NCI-H2029 treated with DMSO at 0.1 percent for 48 hours (cell line): ENCODE data around the gene FUT3.
A peak's percentile ranks its signal among the peaks of the same experiment; 100 is the strongest.
"Not testable (repeated sequence)": the region's sequence is repeated elsewhere in the genome, so short reads cannot be mapped to it uniquely, and the experiment has no call there.

Source experiments
- DNase-seq: peaks from one replicate; lab custom pipeline; 2025; lab: John Stamatoyannopoulos, UW

FUT3 gene

GRCh38 chr19:5882421-5882968 lies 31.2 kb upstream of the FUT3 start:
- DNase-seq, result no peak

DNA sequence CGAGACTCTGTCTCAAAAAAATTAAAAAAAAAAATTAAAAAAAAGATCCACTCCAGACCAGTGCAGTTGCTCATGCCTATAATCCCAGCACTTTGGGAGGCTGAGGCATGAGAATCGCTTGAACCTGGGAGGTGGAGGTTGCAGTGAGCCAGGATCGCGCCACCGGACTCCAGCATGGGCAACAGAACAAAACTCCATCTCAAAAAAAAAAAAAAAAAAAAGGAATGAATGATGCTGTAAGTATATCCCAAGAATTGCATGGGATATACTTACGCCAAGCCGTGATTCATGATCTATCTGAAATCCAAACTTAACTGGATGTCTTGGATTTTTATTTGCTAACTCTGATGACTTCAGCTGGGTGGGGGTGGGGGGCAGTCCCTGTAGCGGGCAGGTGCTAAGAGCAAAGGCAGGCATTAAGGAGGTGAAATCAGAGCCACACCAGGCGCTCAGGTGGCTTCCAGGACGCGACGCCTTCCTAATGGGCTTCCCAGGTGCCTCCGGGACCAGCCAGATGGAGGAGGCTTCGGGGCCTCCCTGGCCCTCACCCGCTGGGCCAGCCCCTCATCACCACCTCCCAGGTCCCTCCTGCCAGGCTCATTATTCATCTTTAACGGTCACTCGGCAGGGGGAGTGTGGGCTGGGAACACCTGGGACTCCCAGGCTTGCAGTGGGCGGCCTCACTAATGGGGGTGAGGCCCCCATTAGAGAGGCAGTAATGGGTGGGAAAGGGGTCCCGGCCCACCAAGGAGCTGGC lies 30.5 kb upstream of the FUT3 start:
- no peak for DNase-seq

GRCh38 chr19:5880604-5881078 lies 29.4 kb upstream of the FUT3 start:
- peak; percentile 20 for DNase-seq

DNA sequence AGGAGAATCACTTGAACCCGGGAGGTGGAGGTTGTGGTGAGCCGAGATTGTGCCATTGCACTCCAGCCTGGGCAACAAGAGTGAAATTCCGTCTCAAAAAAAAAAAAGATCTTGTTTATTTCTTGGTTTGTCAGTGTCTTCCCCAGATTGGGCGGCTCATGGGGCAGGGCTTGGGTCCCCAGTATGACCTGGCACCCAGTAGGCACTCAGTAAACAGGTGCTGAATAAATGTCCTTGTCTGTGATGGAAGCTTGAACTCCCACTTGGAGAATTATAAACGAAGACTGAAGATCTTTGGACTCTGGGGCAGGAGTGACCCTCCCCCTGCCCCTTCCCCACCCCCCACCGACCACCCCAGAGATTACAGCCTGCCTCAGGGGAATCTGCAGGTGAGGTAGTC lies 28.9 kb upstream of the FUT3 start:
- DNase-seq, result no peak

DNA sequence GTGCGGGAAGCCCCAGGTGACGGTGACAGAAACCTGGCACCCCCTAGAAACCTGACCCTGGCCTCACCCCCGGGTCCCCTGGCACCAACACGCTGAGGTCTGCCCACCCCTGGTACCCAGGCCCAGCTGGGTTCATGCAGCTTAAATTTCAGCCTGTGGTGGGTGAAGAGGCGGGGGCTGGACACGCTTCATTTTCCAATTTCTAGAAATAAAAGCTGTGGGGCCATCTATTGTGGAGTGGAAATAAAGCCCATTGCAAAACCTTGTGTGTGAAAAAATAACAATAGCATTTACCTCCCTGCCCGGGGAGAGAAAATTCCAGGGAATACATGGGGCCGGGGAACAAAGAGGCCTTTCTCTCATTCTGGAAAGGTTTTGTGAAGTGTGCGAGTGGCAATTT lies 26.6 kb upstream of the FUT3 start:
- no peak for DNase-seq

DNA sequence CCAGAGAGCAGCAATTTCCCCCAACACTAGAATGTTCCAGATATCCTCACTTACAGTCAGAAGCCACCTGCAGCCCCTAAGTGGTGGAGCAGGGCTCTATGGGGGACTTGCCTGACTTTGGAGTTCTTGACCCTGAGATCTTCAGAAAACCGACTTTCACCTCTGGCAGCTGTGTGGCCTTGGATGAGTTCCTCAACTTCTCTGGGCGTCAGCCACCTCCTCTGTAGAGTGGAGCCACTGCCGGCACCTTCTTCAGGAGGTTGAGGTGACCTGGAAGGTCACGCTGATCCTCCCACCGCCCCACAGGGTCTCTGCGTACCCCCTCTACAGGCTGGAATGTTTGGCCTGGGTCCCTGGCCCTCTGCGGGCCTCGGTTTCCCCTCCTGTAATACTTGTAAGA lies 26.2 kb upstream of the FUT3 start:
- DNase-seq, result no peak

DNA sequence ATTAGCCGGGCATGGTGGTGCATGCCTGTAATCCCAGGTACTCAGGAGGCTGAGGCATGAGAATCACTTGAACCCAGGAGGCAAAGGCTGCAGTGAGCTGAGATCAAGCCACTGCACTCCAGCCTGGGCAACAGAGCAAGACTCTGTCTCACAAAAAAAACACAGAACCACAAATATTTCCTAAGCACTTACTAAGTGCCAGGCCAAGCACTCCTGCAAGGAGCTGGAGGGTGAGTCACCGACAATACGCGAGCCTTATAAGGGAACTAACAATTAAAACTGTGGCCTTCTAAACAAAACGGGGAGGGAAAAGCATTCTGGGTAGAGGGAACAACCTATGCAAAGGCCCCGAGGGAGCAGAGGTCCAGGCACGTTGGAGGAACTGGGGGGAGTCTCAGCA lies 23.2 kb upstream of the FUT3 start:
- DNase-seq, result not testable (repeated sequence)

- no peak for DNase-seq
These were observed 22.5 kb upstream of the FUT3 start for GRCh38 chr19:5873617-5874199.

DNA sequence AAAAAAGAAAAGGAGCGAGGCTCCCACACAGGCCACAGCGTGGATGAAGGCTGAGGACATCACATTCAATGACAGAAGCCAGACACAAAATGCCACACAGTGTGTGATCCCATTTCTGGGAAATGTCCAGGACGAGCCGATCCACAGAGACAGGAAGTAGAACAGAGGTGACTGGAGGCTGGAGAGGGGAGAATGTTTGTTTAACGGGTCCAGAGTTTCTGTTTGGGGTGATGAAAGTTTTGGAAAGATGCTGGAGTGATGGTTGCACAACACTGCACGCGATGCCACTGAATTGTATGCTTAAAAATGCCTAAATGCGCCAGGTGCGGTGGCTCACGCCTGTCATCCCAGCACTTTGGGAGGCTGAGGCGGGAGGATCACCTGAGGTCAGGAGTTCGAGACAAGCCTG lies 19.7 kb upstream of the FUT3 start:
- no peak for DNase-seq

- peak; percentile 34 for DNase-seq
These were observed 16.2 kb upstream of the FUT3 start for GRCh38 chr19:5867201-5868136.

- no peak for DNase-seq
These were observed 14.5 kb upstream of the FUT3 start for GRCh38 chr19:5865772-5866171.

DNA sequence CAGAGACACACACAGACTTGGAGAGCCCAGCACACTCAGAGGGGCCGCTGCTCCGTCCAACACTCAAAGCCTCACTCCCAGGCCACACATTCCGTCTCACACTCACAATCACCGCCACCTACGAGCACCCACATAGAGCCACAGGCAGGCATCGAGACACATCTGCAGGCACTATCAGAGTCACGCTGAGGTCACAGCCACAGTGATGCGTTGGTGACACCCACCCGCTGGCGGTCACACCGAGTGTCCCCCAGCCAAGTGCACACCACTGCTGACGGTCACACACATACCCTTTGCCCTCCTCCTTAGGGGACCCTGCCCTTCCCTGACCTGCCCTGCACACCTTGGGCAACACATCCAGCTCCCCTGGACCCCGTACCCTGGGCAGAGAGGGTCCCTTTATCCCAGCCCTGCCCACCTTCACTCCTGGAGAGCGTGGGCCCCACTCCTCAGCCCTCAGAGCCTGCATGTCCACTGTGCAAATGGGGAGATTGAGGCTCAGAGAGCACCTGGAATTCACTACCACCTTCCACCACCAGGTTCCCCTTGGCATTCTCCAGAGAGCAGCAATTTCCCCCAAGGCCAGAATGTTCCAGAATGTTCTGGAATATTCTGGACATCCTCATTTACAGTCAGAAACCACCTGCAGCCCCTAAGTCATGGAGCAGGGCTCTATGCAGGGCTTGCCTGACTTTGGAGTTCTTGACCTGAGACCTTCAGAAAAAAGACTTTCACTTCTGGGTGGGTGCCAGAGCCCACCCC lies 13.7 kb upstream of the FUT3 start:
- no peak for DNase-seq

DNA sequence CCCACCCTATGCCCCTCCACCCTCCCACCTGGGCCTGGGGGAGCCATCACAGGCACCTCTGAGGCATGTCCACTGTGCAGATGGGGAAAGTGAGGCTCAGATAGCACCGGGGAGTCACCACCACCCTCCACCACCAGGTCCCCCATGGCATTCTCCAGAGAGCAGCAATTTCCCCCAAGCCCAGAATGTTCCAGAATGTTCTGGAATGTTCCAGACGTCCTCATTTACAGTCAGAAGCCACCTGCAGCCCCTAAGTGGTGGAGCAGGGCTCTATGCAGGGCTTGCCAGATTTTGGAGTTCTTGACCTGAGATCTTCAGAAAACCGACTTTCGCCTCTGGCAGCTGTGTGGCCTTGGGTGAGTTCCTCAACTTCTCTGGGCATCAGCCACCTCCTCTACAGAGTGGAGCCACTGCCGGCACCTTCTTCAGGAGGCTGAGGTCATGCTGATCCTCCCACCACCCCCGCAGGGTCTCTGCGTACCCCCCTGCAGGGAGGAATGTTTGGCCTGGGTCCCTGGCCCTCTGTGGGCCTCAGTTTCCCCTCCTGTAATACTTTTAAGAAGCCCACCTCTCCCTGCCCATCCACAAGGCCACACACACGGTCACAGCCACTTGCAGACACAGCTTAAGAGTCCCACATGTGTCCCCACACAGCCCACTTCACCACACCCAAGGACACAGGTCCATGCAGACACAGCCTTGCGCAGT lies 12.9 kb upstream of the FUT3 start:
- DNase-seq, result no peak

GRCh38 chr19:5863030-5863665 lies 11.9 kb upstream of the FUT3 start:
- no peak for DNase-seq

- no peak for DNase-seq
These were observed 6.2 kb upstream of the FUT3 start for GRCh38 chr19:5857203-5858081.

DNA sequence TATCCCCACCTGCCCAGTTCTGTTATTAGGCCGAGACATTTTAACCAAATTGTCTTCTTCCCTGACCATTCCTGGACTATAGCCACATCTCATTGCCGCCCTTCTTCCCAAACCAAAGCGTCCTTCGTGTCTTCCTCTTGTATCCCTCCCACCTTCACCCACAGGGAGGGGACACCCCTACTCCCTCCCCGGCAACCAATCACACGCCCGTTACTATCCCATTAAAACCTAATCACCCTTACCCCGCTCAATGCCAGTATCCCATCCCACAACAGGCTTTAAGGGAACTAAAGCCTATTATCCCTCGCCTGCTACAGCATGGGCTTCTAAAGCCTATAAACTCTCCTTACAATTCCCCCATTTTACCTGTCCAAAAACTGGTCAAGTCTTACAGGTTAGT lies 3.9 kb upstream of the FUT3 start:
- DNase-seq, result not testable (repeated sequence)

DNA sequence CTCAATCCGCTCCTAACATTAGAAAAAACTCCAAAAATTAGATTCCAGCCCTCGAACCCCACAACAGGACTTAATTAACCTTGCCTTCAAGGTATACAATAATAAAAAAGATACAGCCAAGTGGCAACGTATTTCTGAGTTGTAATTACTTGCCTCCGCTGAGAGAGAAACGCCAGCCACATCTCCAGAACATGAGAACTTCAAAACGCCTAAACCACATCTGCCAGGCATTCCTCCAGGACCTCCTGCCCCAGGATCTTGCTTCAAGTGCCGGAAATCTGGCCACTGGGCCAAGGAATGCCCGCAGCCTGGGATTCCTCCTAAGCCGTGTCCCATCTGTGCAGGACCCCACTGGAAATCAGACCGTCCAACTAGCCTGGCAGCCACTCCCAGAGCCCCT lies 2.9 kb upstream of the FUT3 start:
- not testable (repeated sequence) for DNase-seq

- peak; percentile 45 for DNase-seq
These were observed 431 bp downstream of the FUT3 start for GRCh38 chr19:5850743-5851293.

- DNase-seq, result no peak
These were observed 1.1 kb downstream of the FUT3 start for GRCh38 chr19:5850189-5850588.
